A673 (cell line): ENCODE measurements around the gene CDK17.

Experiments
- EZH2 ChIP-seq: fragments of 200-600 bp; sonication (generic); IDR thresholded peaks from 2 replicates; pipeline ENCODE4 v1.6.1; 2017; ENCODE audit warnings: borderline replicate concordance, low read depth, mild to moderate bottlenecking, mixed read lengths, antibody characterized with exemption, low read length; ENCODE audit not compliant: poor library complexity, severe bottlenecking
- TF ChIP-seq, protein P1 (sequence below): fragments of 300-800, 200-600 bp; sonication (generic); conservative IDR thresholded peaks from 2 replicates; pipeline ENCODE4 v1.5.1; 2017; ENCODE audit warnings: low read depth, mild to moderate bottlenecking, antibody characterized with exemption, low read length, moderate library complexity, mixed read lengths

DNA sequence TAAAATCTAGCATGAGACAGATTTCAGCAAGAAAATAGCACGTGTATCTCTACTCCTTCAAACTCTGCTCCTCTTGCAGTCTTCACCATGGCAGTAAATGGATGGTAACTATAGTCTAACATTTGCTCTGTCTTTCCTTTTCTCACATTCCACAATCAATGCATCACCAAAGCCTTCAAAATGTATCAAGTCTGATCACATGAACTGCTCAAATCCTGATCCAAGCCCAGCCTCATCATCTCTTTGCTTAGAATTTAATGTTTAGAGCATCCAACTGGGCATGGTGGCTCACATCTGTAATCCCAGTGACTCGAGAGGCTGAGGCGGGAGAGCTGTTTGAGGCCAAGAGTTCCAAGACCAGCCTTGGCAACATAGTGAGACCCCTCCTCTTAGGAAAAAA, 45.9 kb downstream of the CDK17 start:
- TF ChIP-seq, protein P1, sequence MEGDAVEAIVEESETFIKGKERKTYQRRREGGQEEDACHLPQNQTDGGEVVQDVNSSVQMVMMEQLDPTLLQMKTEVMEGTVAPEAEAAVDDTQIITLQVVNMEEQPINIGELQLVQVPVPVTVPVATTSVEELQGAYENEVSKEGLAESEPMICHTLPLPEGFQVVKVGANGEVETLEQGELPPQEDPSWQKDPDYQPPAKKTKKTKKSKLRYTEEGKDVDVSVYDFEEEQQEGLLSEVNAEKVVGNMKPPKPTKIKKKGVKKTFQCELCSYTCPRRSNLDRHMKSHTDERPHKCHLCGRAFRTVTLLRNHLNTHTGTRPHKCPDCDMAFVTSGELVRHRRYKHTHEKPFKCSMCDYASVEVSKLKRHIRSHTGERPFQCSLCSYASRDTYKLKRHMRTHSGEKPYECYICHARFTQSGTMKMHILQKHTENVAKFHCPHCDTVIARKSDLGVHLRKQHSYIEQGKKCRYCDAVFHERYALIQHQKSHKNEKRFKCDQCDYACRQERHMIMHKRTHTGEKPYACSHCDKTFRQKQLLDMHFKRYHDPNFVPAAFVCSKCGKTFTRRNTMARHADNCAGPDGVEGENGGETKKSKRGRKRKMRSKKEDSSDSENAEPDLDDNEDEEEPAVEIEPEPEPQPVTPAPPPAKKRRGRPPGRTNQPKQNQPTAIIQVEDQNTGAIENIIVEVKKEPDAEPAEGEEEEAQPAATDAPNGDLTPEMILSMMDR = no peak
- no peak for TF ChIP-seq EZH2
